ENCODE measurements around the gene PLD3.

The PLD3 gene

GRCh38 chr19:40392123-40392522, 43.6 kb downstream of the PLD3 start:
- Histone ChIP-seq H3K9me3 (ENCODE audit: insufficient read depth, low read depth, low read length) (no peaks in the 10 kb centered on the region), H3K27ac (ENCODE audit: low read depth, low read length) (no peak overlapping the region), H3K23ac (ENCODE audit: low read length) (no peak overlapping the region), H3K18ac (ENCODE audit: low read length) (no peak overlapping the region), H4K8ac (ENCODE audit: low read depth, low read length) (peak overlapping the region; percentile 20), H3K9ac (ENCODE audit: low read length) (no peak overlapping the region), H3K14ac (ENCODE audit: low read length) (peak overlapping the region; percentile 36), H2BK120ac (ENCODE audit: insufficient read depth, low read length, poor library complexity) (peak overlapping the region; percentile 64), H3K4ac (ENCODE audit: low read depth, low read length) (peak overlapping the region; percentile 13), H3K79me2 (ENCODE audit: control insufficient read depth, insufficient read depth, low read length, poor library complexity) (peaks cover 1% of the 10 kb centered on the region), H3K36me3 (ENCODE audit: control insufficient read depth in 1 of 2, insufficient read depth in 2 of 2, low read length in 2 of 2) (no peaks in the 10 kb centered on the region), H3K4me1 (ENCODE audit: control insufficient read depth in 1 of 2, insufficient read depth in 2 of 2, low read length in 2 of 2) (peaks cover 11 to 17% of the 10 kb centered on the region in 2 experiments), H4K91ac (ENCODE audit: low read depth, low read length) (peak overlapping the region; percentile 88), H3K79me1 (ENCODE audit: low read length) (peaks cover 13% of the 10 kb centered on the region), H2BK12ac (ENCODE audit: low read length) (peak overlapping the region; percentile 58), H3K27me3 (ENCODE audit: insufficient read depth, low read length) (no peaks in the 10 kb centered on the region), H2AK5ac (ENCODE audit: low read length) (peak overlapping the region; percentile 77), H4K12ac (ENCODE audit: low read depth, low read length) (peak overlapping the region; percentile 6), H2BK5ac (ENCODE audit: low read depth, low read length, poor library complexity) (peak overlapping the region; percentile 7), H2AFZ (ENCODE audit: insufficient read depth, low read length, poor library complexity) (peak overlapping the region; percentile 8), H3K4me3 (ENCODE audit: low read depth, low read length) (no peak overlapping the region), H3K4me2 (ENCODE audit: low read length) (no peak overlapping the region)
- no peak for DNase-seq
- no CpG with 5 or more reads among the region's 8 CpGs for WGBS (ENCODE audit: extremely low coverage, insufficient coverage, insufficient read length)

- Histone ChIP-seq H3K23ac (ENCODE audit: low read length) (no peak overlapping the region), H2BK120ac (ENCODE audit: insufficient read depth, low read length, poor library complexity) (peak overlapping the region; percentile 64), H2BK5ac (ENCODE audit: low read depth, low read length, poor library complexity) (peak overlapping the region; percentile 7), H3K9ac (ENCODE audit: low read length) (no peak overlapping the region), H3K36me3 (ENCODE audit: control insufficient read depth in 1 of 2, insufficient read depth in 2 of 2, low read length in 2 of 2) (no peaks in the 10 kb centered on the region), H3K14ac (ENCODE audit: low read length) (peak overlapping the region; percentile 36), H3K4me2 (ENCODE audit: low read length) (no peak overlapping the region), H4K91ac (ENCODE audit: low read depth, low read length) (peak overlapping the region; percentile 88), H3K27me3 (ENCODE audit: insufficient read depth, low read length) (no peaks in the 10 kb centered on the region), H3K27ac (ENCODE audit: low read depth, low read length) (no peak overlapping the region), H3K4me3 (ENCODE audit: low read depth, low read length) (no peak overlapping the region), H3K18ac (ENCODE audit: low read length) (peak overlapping the region; percentile 28), H2BK12ac (ENCODE audit: low read length) (peak overlapping the region; percentile 58), H3K4ac (ENCODE audit: low read depth, low read length) (no peak overlapping the region), H3K79me1 (ENCODE audit: low read length) (peaks cover 13% of the 10 kb centered on the region), H4K12ac (ENCODE audit: low read depth, low read length) (peak overlapping the region; percentile 6), H3K79me2 (ENCODE audit: control insufficient read depth, insufficient read depth, low read length, poor library complexity) (peaks cover 1% of the 10 kb centered on the region), H3K4me1 (ENCODE audit: control insufficient read depth in 1 of 2, insufficient read depth in 2 of 2, low read length in 2 of 2) (peaks cover 11 to 17% of the 10 kb centered on the region in 2 experiments), H3K9me3 (ENCODE audit: insufficient read depth, low read depth, low read length) (no peaks in the 10 kb centered on the region), H2AFZ (ENCODE audit: insufficient read depth, low read length, poor library complexity) (no peak overlapping the region), H4K8ac (ENCODE audit: low read depth, low read length) (peak overlapping the region; percentile 63), H2AK5ac (ENCODE audit: low read length) (peak overlapping the region; percentile 77)
- DNase-seq: peak; percentile 17 to 42
- WGBS (ENCODE audit: extremely low coverage, insufficient coverage, insufficient read length): no CpG with 5 or more reads among the region's 9 CpGs
These were observed 44.5 kb downstream of the PLD3 start for GRCh38 chr19:40392894-40393517.

DNA sequence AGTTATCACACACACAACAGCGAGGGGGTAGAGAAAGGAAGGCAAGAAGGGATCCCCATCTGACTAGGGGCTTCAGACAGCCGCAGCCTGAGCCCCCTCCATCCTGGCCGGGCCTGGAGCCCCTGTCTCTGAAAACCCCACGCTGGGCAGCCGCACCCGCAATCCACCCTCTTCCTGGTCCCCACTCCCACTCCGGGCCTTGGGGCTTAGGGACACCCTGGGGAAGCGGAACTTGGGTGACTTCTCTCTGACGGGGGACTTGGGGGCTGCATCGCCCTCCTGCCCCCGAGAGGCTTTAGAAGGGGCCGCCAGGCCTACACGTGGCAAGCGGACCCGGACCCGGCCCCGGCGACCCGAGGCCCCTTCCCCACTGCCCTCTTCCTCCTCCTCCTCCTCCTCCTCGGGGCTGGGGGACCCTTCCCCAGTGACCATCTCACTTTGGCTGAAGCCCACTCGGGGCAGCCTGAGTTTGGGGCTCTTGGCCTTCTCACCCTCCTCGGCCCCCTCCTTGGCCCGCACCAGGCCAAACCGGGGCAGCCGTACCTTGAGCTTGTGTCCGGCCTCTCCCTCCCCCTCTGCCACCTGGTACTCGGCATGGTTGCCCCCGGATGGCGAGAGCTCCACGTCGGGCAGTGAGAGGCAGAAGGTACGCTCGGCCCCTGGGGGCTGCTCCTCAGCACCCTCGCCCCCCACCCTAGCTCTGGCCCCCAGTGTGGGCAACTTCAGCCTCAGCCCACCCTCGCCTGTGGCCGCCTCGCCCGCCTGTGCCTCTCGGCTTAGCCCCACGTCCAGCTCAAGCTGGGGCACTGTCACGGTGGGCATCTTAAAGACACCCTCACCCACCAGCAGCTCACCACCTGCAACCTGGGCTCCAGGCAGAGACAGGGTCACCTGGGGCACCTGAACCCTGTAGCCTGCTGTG, 45.7 kb downstream of the PLD3 start:
- Histone ChIP-seq H2BK5ac (ENCODE audit: low read depth, low read length, poor library complexity) (no peak overlapping the region), H4K12ac (ENCODE audit: low read depth, low read length) (no peak overlapping the region), H2AFZ (ENCODE audit: insufficient read depth, low read length, poor library complexity) (no peak overlapping the region), H2BK12ac (ENCODE audit: low read length) (peak overlapping the region; percentile 6), H3K4me2 (ENCODE audit: low read length) (no peak overlapping the region), H3K4ac (ENCODE audit: low read depth, low read length) (no peak overlapping the region), H3K36me3 (ENCODE audit: control insufficient read depth in 1 of 2, insufficient read depth in 2 of 2, low read length in 2 of 2) (no peaks in the 10 kb centered on the region), H3K27me3 (ENCODE audit: insufficient read depth, low read length) (no peaks in the 10 kb centered on the region), H3K9ac (ENCODE audit: low read length) (no peak overlapping the region), H3K4me1 (ENCODE audit: control insufficient read depth in 1 of 2, insufficient read depth in 2 of 2, low read length in 2 of 2) (peaks cover 11 to 20% of the 10 kb centered on the region in 2 experiments), H3K23ac (ENCODE audit: low read length) (no peak overlapping the region), H3K27ac (ENCODE audit: low read depth, low read length) (no peak overlapping the region), H3K9me3 (ENCODE audit: insufficient read depth, low read depth, low read length) (peaks cover 4% of the 10 kb centered on the region), H3K14ac (ENCODE audit: low read length) (no peak overlapping the region), H4K91ac (ENCODE audit: low read depth, low read length) (peak overlapping the region; percentile 9), H2BK120ac (ENCODE audit: insufficient read depth, low read length, poor library complexity) (peak overlapping the region; percentile 5), H3K79me1 (ENCODE audit: low read length) (peaks cover 13% of the 10 kb centered on the region), H3K18ac (ENCODE audit: low read length) (no peak overlapping the region), H3K79me2 (ENCODE audit: control insufficient read depth, insufficient read depth, low read length, poor library complexity) (peaks cover 1% of the 10 kb centered on the region), H4K8ac (ENCODE audit: low read depth, low read length) (no peak overlapping the region), H2AK5ac (ENCODE audit: low read length) (peak overlapping the region; percentile 52), H3K4me3 (ENCODE audit: low read depth, low read length) (no peak overlapping the region)
- no peak for DNase-seq
- WGBS (ENCODE audit: extremely low coverage, insufficient coverage, insufficient read length): no CpG with 5 or more reads among the region's 41 CpGs

- Histone ChIP-seq H3K4me3 (ENCODE audit: low read depth, low read length) (no peak overlapping the region), H4K91ac (ENCODE audit: low read depth, low read length) (no peak overlapping the region), H3K4me2 (ENCODE audit: low read length) (no peak overlapping the region), H3K27ac (ENCODE audit: low read depth, low read length) (no peak overlapping the region), H3K36me3 (ENCODE audit: control insufficient read depth in 1 of 2, insufficient read depth in 2 of 2, low read length in 2 of 2) (no peaks in the 10 kb centered on the region), H3K79me2 (ENCODE audit: control insufficient read depth, insufficient read depth, low read length, poor library complexity) (peaks cover 1% of the 10 kb centered on the region), H2BK12ac (ENCODE audit: low read length) (no peak overlapping the region), H3K14ac (ENCODE audit: low read length) (no peak overlapping the region), H3K4me1 (ENCODE audit: control insufficient read depth in 1 of 2, insufficient read depth in 2 of 2, low read length in 2 of 2) (peaks cover 11 to 20% of the 10 kb centered on the region in 2 experiments), H2BK5ac (ENCODE audit: low read depth, low read length, poor library complexity) (no peak overlapping the region), H3K18ac (ENCODE audit: low read length) (no peak overlapping the region), H4K8ac (ENCODE audit: low read depth, low read length) (no peak overlapping the region), H4K12ac (ENCODE audit: low read depth, low read length) (no peak overlapping the region), H3K23ac (ENCODE audit: low read length) (no peak overlapping the region), H3K9me3 (ENCODE audit: insufficient read depth, low read depth, low read length) (peaks cover 4% of the 10 kb centered on the region), H3K4ac (ENCODE audit: low read depth, low read length) (no peak overlapping the region), H2AK5ac (ENCODE audit: low read length) (peak overlapping the region; percentile 3), H2AFZ (ENCODE audit: insufficient read depth, low read length, poor library complexity) (no peak overlapping the region), H3K27me3 (ENCODE audit: insufficient read depth, low read length) (no peaks in the 10 kb centered on the region), H3K79me1 (ENCODE audit: low read length) (peaks cover 13% of the 10 kb centered on the region), H3K9ac (ENCODE audit: low read length) (no peak overlapping the region), H2BK120ac (ENCODE audit: insufficient read depth, low read length, poor library complexity) (no peak overlapping the region)
- no CpG with 5 or more reads among the region's 13 CpGs for WGBS (ENCODE audit: extremely low coverage, insufficient coverage, insufficient read length)
- no peak for DNase-seq
These were observed 46.3 kb downstream of the PLD3 start for GRCh38 chr19:40394816-40395210.

Measured in trophoblast cell (in vitro differentiated cells and primary cell).